Measurements from ENCODE around the gene SLAMF1.
"Not testable (repeated sequence)": the region's sequence is repeated elsewhere in the genome, so short reads cannot be mapped to it uniquely, and the experiment has no call there.

SLAMF1 gene

GRCh38 chr1:160563230-160563629 is 83.6 kb downstream of the SLAMF1 start:
- DNase-seq (ENCODE audit: low read depth): not testable (repeated sequence)

GRCh38 chr1:160562745-160563144 is 84.1 kb downstream of the SLAMF1 start:
- not testable (repeated sequence) for DNase-seq (ENCODE audit: low read depth)

- DNase-seq (ENCODE audit: low read depth): no peak
Measured at GRCh38 chr1:160560806-160561205, 86.0 kb downstream of the SLAMF1 start.

- no peak for DNase-seq (ENCODE audit: low read depth)
Measured at GRCh38 chr1:160560045-160560705, 86.7 kb downstream of the SLAMF1 start.

GRCh38 chr1:160559437-160559836 is 87.4 kb downstream of the SLAMF1 start:
- DNase-seq (ENCODE audit: low read depth): not testable (repeated sequence)

GRCh38 chr1:160558660-160559380 is 88.0 kb downstream of the SLAMF1 start:
- DNase-seq (ENCODE audit: low read depth): no peak
